GM19351 (cell line): ENCODE results near the gene CCDC174.
"Not testable (repeated sequence)": the region's sequence is repeated elsewhere in the genome, so short reads cannot be mapped to it uniquely, and the experiment has no call there.

ENCODE experiments used
- ATAC-seq: cut with Tn5 transposase; IDR thresholded peaks from one replicate; pipeline ENCODE4 v1.9.1; 2021; ENCODE audit warnings: mild to moderate bottlenecking, moderate library complexity; ENCODE audit not compliant: unreplicated experiment

CCDC174 gene

DNA sequence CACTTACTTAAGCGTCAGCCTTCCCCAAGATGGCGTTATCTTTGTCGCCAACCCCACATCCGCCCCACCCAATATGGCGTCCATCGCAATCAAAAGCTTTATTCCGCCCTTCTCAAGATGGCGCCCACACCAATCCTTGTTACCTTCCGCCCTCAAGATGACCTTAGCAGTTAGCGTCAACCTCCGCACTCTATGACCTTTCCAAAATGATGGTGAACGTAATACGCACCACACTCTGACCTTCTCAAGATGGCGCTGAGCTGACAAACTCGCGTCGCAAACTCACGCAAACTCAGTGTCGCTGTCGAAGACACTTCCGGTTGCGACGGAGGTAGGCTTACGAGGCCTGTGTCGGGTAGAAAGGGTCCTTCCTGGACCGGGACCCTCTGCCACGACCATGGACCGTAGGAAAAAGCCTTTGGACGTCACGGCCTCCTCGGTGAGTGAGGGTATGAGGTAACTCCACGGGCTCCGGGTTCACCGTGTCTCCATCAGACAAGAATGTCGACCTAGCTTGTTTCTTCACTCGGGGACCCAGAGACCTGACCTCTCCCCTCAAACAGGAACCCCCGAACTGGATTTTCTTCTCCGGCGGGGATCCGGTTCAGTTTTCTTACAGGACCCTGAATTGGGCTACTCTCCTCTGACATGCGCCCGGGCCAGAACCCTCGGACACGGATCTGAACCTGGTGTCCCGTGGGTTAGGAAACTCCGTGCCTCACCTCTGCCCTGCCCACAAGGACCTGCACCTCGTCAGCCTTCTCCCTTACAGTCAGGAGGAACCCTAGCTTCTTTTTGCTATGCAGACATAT lies at the start of gene CCDC174:
Gene CCDC174, plus strand, starts transcription at position 323 of the 812 bp plus-strand sequence. Its CDS starts 75 bp downstream, at position 398.
- ATAC-seq, result peak; percentile 97

DNA sequence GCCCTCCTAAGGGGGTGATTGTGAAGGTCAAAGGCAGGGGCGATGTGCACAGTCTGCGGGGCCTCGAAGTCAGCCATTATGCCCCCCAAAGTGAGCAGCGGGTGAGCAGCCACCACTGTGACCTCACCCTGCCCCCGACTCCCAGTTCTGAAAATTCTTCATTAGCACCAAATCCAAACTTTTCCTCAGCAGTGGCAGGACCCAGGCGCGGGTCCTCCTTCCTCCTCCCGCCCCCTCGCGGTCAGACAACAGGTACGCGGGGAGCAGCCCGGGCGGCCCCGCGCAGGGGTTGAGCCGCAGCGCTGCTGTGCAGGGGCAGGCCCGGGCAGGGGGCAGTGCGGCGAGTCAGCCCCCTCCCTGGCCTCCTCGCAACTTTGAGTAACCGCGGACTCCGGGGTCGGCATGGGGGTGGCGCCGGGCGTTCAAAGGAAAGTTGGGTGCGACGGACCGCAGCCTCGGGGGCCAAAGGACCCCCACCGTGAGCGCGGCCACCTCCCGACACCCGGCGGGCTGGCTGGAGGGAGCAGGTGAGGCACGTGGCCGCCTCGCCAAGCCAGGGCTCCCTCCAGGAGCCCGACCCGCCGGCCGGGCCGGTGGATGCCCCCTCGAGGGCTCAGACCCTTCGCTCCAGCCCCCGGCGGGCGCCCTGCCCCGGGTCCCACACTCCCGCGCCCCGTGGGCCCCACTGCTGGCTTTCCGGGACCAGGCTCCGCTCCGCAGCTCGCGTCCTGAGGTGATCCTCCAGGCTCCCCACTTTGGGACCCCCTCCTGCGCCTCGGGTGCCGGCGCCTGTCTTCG lies 49.4 kb upstream of the CCDC174 start:
- ATAC-seq, result no peak

- ATAC-seq, result no peak
Observed at GRCh38 chr3:14602804-14603644, 48.5 kb upstream of the CCDC174 start.

DNA sequence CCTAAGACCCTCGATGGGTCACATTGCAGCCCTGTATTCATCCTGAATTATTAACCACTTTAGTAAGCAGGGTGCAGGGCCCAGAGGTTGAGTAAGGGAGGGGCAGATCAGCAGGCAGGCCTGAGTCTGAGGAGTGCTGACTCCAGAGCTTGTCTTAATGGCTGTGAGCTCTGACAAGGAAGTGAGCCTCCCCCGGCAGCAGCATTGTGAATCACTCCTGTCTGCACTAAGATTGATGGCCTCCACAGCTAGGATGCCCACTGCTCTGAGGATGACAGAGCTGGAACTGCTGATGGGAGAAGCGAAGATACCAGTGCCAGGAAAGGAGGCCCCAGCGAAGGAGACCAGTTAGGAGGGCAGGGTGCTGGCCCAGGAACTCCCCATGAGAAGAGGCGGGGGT lies 46.5 kb upstream of the CCDC174 start:
- ATAC-seq, result no peak

DNA sequence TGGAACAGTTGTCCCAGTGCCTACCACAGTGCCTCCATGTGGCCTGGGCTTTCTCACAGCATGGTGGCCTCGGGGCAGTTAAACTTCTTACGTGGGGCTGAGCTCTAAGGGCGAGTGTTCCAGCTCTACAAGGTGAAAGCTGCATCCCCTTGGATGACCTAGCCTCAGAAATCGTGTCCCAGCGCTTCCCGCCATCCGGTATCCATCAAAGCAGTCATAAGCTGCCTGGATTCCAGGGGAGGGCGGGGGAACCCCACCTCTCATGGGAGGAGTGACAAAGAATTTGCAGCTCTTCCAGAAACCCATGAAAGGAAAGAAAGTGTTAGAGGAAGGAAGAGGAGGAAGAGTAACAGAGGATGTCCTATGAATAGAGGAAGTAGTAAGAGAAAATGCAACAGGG lies 45.8 kb upstream of the CCDC174 start:
- no peak for ATAC-seq

- ATAC-seq, result no peak
Observed at GRCh38 chr3:14606669-14607339, 44.8 kb upstream of the CCDC174 start.

- no peak for ATAC-seq
Observed at GRCh38 chr3:14608298-14608697, 43.3 kb upstream of the CCDC174 start.

- not testable (repeated sequence) for ATAC-seq
Observed at GRCh38 chr3:14609058-14609457, 42.5 kb upstream of the CCDC174 start.

GRCh38 chr3:14609506-14609905 lies 42.1 kb upstream of the CCDC174 start:
- ATAC-seq, result no peak

GRCh38 chr3:14609941-14610340 lies 41.6 kb upstream of the CCDC174 start:
- no peak for ATAC-seq

- no peak for ATAC-seq
Observed at GRCh38 chr3:14614189-14614588, 37.4 kb upstream of the CCDC174 start.

DNA sequence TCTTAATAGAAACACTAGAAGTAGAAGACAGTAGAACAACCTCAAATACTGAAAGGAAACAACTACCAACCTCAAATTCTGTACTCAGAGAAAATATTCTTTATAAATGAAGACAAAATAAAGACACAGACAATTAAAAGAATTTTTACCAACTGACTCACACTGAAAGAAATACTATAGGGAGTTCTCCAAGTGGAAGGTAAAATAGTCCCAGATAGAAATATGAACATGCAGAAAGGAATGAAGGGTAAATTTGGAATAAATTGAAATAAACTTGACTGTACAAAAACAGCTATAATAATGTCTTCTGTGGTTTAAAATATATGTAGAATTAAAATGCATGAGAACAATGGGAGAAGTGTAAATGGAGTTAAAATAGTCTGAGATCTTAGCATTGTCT lies 36.7 kb upstream of the CCDC174 start:
- ATAC-seq, result no peak

GRCh38 chr3:14616606-14617507 lies 34.7 kb upstream of the CCDC174 start:
- no peak for ATAC-seq

DNA sequence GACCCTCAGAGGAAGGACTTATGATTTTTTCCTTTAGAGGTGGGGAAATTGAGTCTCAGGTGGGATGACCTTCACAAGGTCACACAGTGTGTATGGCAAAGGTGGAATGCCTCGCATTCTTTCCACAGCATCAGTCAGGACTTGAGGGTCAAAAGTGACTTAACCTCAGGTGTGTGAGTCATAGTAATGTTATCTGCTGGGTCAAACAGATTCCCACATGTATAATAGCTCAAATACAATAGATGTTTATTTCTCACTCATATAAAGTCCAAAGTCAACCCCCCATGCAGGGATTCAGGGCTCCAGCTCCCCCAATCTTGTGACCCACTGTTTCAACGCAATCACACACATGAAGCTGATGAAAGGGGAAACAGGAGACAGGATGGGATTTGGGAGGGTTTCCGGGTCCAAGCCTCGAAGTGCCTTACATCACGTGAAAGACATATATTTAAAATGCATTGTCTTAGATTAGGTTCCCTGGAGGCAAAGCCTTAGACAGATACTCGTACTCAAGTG lies 34.0 kb upstream of the CCDC174 start:
- ATAC-seq, result no peak

DNA sequence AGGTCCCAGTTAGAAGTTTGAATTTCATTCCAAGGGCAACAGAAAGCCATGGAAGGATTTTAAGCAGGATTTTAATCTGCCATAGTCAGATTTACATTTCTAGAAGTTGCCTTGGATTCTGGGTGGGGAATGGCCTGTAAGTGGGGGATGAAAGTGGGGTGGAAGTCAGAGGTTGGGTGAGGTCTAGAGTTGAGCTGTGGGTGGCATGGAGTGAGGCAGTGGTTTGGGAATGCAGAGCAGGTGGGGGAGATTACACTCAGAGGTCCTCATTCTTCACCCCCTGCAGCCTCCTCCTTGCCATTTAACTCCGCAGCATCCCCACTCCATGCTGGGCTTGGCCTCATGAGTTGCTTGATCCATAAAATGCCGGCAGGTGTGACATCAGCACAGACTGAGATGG lies 32.0 kb upstream of the CCDC174 start:
- no peak for ATAC-seq

DNA sequence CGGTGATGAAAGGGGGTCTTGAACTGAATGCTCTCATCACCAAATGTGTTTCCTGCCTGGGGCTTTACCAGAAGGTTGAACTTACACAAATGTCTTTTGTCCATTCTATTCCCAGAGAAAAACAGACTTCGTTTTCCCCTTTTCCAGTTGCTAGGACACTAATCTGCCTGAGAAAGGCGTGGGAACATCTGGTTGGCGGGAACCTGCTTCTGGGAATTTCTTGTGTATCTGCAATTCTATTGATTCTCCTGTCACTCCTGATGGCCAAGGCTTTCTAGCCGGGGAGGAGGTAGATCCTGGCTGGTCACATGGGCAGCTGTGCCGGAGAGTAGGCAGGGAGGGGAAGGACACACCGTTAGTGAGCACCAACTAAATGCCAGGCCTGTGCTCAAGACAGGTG lies 31.1 kb upstream of the CCDC174 start:
- no peak for ATAC-seq

- no peak for ATAC-seq
Observed at GRCh38 chr3:14621093-14621492, 30.5 kb upstream of the CCDC174 start.

DNA sequence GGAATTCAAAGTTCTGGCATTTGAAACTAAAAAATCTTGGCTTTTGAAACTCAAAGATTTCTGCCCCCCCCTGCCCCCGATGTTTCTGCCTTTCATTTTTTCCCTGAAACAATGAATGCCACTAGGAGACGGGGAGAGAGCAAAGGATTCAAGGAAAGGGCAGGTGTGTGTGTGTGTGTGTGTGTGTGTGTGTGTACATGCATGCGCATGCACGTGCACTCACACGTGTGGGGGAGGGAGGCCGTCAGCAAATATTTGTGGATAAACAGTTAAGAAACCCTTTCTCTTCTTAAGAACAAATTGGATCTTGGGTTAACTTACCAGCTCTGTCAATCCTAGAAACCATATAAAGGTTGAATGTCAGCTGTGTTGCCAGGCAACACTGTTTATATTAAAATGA lies 29.2 kb upstream of the CCDC174 start:
- ATAC-seq, result no peak

- no peak for ATAC-seq
Observed at GRCh38 chr3:14623569-14624051, 28.0 kb upstream of the CCDC174 start.
